SK-N-SH (cell line): ENCODE data around the gene E2F1. TPM values are rescaled to one million over a fixed set of nuclear protein-coding genes. Genes with fewer than 3 reads are reported as not detected.
A peak's percentile ranks its signal among the peaks of the same experiment; 100 is the strongest.

Experiments
- CTCF ChIA-PET: fragments of 300-600, 350-600 bp; formaldehyde crosslinking; extraction: SDS; loops from one replicate; lab custom pipeline; 2021; lab: Yijun Ruan, JAX
- POLR2A ChIA-PET: fragments of 350-600 bp; sonication (Branson Sonifier 250); formaldehyde crosslinking; extraction: SDS; loops from one replicate; lab custom pipeline; 2020; ENCODE audit warnings: antibody characterized with exemption, inconsistent platforms; lab: Yijun Ruan, JAX
- DNase-seq: peaks from one replicate; pipeline ENCODE4 v3.0.0; 2012
- H2AFZ ChIP-seq: fragments of 200-600 bp; sonication (generic); 2 replicates; pipeline ENCODE4 v1.8.1; 2016; ENCODE audit warnings: antibody characterized with exemption, mild to moderate bottlenecking, low read depth
- H3F3A ChIP-seq: fragments of 200-600 bp; sonication (generic); replicated peaks from 2 replicates; pipeline ENCODE3; 2016; ENCODE audit warnings: antibody characterized with exemption, mild to moderate bottlenecking; ENCODE audit not compliant: insufficient read depth
- H3K27ac ChIP-seq, 2 experiments: fragments of 200-500 bp in 1 of 2; fragments of 200-600 bp in 1 of 2; sonication (Bioruptor generic) in 1 of 2; sonication (generic), shearing (Covaris generic) in 1 of 2; 2 replicates each; pipeline versions ENCODE4 v1.5.1 to v1.6.1; 2014 to 2016; ENCODE audit warnings: low read depth in 2 of 2, inconsistent platforms in 1 of 2, low read length in 1 of 2, mild to moderate bottlenecking in 1 of 2, mixed read lengths in 1 of 2
- H3K27me3 ChIP-seq: fragments of 200-600 bp; sonication (generic), shearing (Covaris generic); 2 replicates; pipeline ENCODE4 v1.6.1; 2016; ENCODE audit warnings: mixed run types; ENCODE audit not compliant: insufficient read depth
- H3K36me3 ChIP-seq, 2 experiments: fragments of 200-500 bp in 1 of 2; fragments of 200-600 bp in 1 of 2; sonication (Bioruptor generic) in 1 of 2; sonication (generic) in 1 of 2; replicated peaks in 1 of 2; 2 replicates each; pipeline versions ENCODE3 to v1.5.1; 2014 to 2016; ENCODE audit warnings: low read length in 1 of 2, mild to moderate bottlenecking in 1 of 2; ENCODE audit not compliant: insufficient read depth in 2 of 2, control insufficient read depth in 1 of 2
- H3K4me1 ChIP-seq, 2 experiments: fragments of 200-500 bp in 1 of 2; fragments of 200-600 bp in 1 of 2; sonication (Bioruptor generic) in 1 of 2; sonication (generic), shearing (Covaris generic) in 1 of 2; 2 replicates each; pipeline versions ENCODE4 v1.5.1 to v1.6.1; 2014 to 2016; ENCODE audit warnings: low read depth in 1 of 2, low read length in 1 of 2, mixed run types in 1 of 2; ENCODE audit not compliant: insufficient read depth in 2 of 2, control insufficient read depth in 1 of 2
- H3K4me2 ChIP-seq: fragments of 200-600 bp; sonication (generic), shearing (Covaris generic); 2 replicates; pipeline ENCODE4 v1.6.1; 2017; ENCODE audit warnings: mixed run types
- H3K4me3 ChIP-seq, 2 experiments: fragments of 200-500 bp in 1 of 2; fragments of 200-600 bp in 1 of 2; sonication (Bioruptor generic) in 1 of 2; sonication (generic), shearing (Covaris generic) in 1 of 2; 2 replicates each; pipeline versions ENCODE4 v1.5.1 to v1.8.1; 2014 to 2016; ENCODE audit warnings: low read depth in 2 of 2, inconsistent platforms in 1 of 2, low read length in 1 of 2, mild to moderate bottlenecking in 1 of 2, mixed read lengths in 1 of 2, moderate library complexity in 1 of 2
- H3K79me2 ChIP-seq: fragments of 200-600 bp; sonication (generic); 2 replicates; pipeline ENCODE4 v1.8.1; 2017; ENCODE audit warnings: mild to moderate bottlenecking; ENCODE audit not compliant: insufficient read depth
- H3K9ac ChIP-seq: fragments of 200-600 bp; sonication (generic); 2 replicates; pipeline ENCODE4 v1.6.1; 2017; ENCODE audit warnings: mixed run types
- H3K9me2 ChIP-seq: fragments of 200-600 bp; sonication (generic); 2 replicates; pipeline ENCODE4 v1.6.1; 2017; ENCODE audit warnings: mixed run types
- H3K9me3 ChIP-seq: fragments of 200-600 bp; sonication (generic); 2 replicates; pipeline ENCODE4 v1.6.1; 2017; ENCODE audit warnings: mixed run types, mild to moderate bottlenecking, moderate library complexity
- H4K20me1 ChIP-seq: fragments of 200-600 bp; sonication (generic); 2 replicates; pipeline ENCODE4 v1.6.1; 2017; ENCODE audit warnings: mild to moderate bottlenecking, mixed run types; ENCODE audit not compliant: insufficient read depth
- CTCF ChIP-seq: fragments of 200-600 bp; sonication (generic); IDR thresholded peaks from 2 replicates; pipeline ENCODE4 v1.6.1; 2017; ENCODE audit warnings: antibody characterized with exemption, mild to moderate bottlenecking, moderate library complexity
- ELF1 ChIP-seq: IDR thresholded peaks from 2 replicates; pipeline ENCODE4 v1.4.0; 2012
- EZH2phosphoT487 ChIP-seq: fragments of 200-600 bp; sonication (generic); IDR thresholded peaks from 2 replicates; pipeline ENCODE4 v1.6.1; 2017; ENCODE audit warnings: low read depth, mixed run types, mild to moderate bottlenecking, antibody characterized with exemption, moderate library complexity, borderline replicate concordance
- FOXJ3 ChIP-seq: sonication (generic); formaldehyde crosslinking; IDR thresholded peaks from 2 replicates; pipeline ENCODE4 v1.5.1; 2020; ENCODE audit warnings: mild to moderate bottlenecking, missing genetic modification reagents
- MXI1 ChIP-seq: IDR thresholded peaks from 2 replicates; pipeline ENCODE4 v1.6.1; 2012; ENCODE audit warnings: mild to moderate bottlenecking, low read depth, low read length, improper control_type of control experiment
- NRF1 ChIP-seq: IDR thresholded peaks from 2 replicates; pipeline ENCODE4 v1.6.1; 2012; ENCODE audit warnings: low read depth, mild to moderate bottlenecking, low read length
- PBX3 ChIP-seq: IDR thresholded peaks from 2 replicates; pipeline ENCODE4; 2012
- RXRA ChIP-seq: IDR thresholded peaks from 2 replicates; pipeline ENCODE4 v1.4.0; 2012; ENCODE audit warnings: low read depth, mild to moderate bottlenecking, borderline replicate concordance
- TAF1 ChIP-seq: IDR thresholded peaks from 2 replicates; pipeline ENCODE4 v1.6.1; 2012; ENCODE audit warnings: low read depth, mild to moderate bottlenecking, low read length, moderate library complexity, borderline replicate concordance
- TCF12 ChIP-seq: IDR thresholded peaks from 2 replicates; pipeline ENCODE4 v1.4.0; 2012
- TEAD4 ChIP-seq: IDR thresholded peaks from 2 replicates; pipeline ENCODE4 v1.4.0; 2012; ENCODE audit warnings: mild to moderate bottlenecking, borderline replicate concordance; ENCODE audit not compliant: insufficient read depth
- YY1 ChIP-seq: IDR thresholded peaks from 2 replicates; pipeline ENCODE4 v1.4.0; 2012; ENCODE audit warnings: low read depth, mild to moderate bottlenecking
- ZBTB33 ChIP-seq: IDR thresholded peaks from 2 replicates; pipeline ENCODE4 v1.4.0; 2012; ENCODE audit warnings: low read depth, borderline replicate concordance
- WGBS: methylation state at CpG from one replicate; pipeline ENCODE4 v1.1.6; 2017; ENCODE audit warnings: low lambda C conversion rate; 5-methylcytosine and 5-hydroxymethylcytosine counted together
- polyA plus RNA-seq, 3 experiments: library from polyadenylated mRNA; depleted of rRNA; stranded (reverse); fragments of >200 nt; gene quantifications; 2 replicates each; pipeline ENCODE4 v1.2.3, GENCODE V29; 2012

Gene E2F1
- polyA plus RNA-seq, 1 of the 3 experiments (the other 2 are of a cell fraction), result 15.0 TPM

GRCh38 chr20:33719277-33719988, 33.2 kb upstream of the E2F1 start:
- peak overlapping the region; percentile 79 for H3K4me2 ChIP-seq
- H3K4me3 ChIP-seq, result peak overlapping the region; percentile 78 to 84
- H3K4me1 ChIP-seq, result peaks cover 0 to 7% of the 10 kb centered on the region in 2 experiments; a peak in 1 of 4 replicates
- H3K27ac ChIP-seq, result peak overlapping the region in 1 of 2 experiments; percentile 54; a peak in 3 of 4 replicates
- DNase-seq, result no peak
- H2AFZ ChIP-seq, result peak overlapping the region; percentile 88
- peak overlapping the region; percentile 57 for H3K9ac ChIP-seq
- no peaks in the 10 kb centered on the region for H3K9me2 ChIP-seq
- ChIA-PET CTCF (interaction anchor here (1.0 to 2.1 kb wide), 4 partner anchors 10 to 51 kb away, joined by 3 to 9 read pairs (median 5); partner anchors contain the start of gene ZNF341), POLR2A (interaction anchor here (0.5 to 1.5 kb wide), 6 partner anchors 12 to 644 kb away, joined by 3 to 7 read pairs (median 4); partner anchors contain the start of genes ITCH and ZNF341)
- WGBS, result 42% methylated on average over 13 of the region's 13 CpGs
- H4K20me1 ChIP-seq, result no peaks in the 10 kb centered on the region
- H3F3A ChIP-seq, result no peaks in the 10 kb centered on the region
- H3K36me3 ChIP-seq, result no peaks in the 10 kb centered on the region
- peaks cover 11% of the 10 kb centered on the region; the same call in 1 of the 2 replicates for H3K79me2 ChIP-seq
- no peaks in the 10 kb centered on the region for H3K27me3 ChIP-seq
- H3K9me3 ChIP-seq, result no peaks in the 10 kb centered on the region
- no peak for TF ChIP-seq ZBTB33
- TF ChIP-seq ELF1, result no peak
- no peak for TF ChIP-seq YY1
- TF ChIP-seq TEAD4, result no peak
- no peak for TF ChIP-seq PBX3
- TF ChIP-seq RXRA, result no peak
- no peak for TF ChIP-seq TAF1
- no peak for TF ChIP-seq TCF12
- no peak for TF ChIP-seq FOXJ3
- no peak for TF ChIP-seq EZH2phosphoT487
- no peak for TF ChIP-seq NRF1
- TF ChIP-seq MXI1, result no peak
- TF ChIP-seq CTCF, result no peak
